ENCODE measurements around the gene MICALL2. TPM values are rescaled to one million over a fixed set of nuclear protein-coding genes. Genes with fewer than 3 reads are reported as not detected.
A peak's percentile ranks its signal among the peaks of the same experiment; 100 is the strongest.

Gene MICALL2
- total and polyA plus RNA-seq, 8 donors, result 8.3 to 93.6 (median 12.8) TPM

DNA sequence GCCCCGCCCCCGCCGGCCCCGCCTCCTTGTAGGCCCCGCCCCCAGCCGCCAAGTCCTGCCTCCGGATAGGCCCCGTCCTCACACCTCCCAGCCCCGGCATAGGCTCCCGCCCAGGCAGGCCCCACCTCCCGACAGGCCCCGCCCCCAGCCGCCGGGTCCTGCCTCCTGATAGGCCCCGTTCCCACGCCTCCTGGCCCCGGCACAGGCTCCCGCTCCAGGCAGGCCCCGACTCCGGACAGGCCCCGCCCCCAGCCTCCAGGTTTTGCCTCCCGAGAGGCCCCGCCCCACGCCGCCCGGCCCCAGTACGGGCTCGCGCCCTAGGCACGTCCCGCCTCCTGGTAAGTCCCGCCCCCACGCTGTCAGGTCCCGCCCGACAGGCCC is 232 bp upstream of the MICALL2 start:
- DNase-seq (peak; percentile 99 to 100 (median 100)), ATAC-seq (peak; percentile 83 to 89 (median 84)), FAIRE-seq (no peak)
- 0 to 1% methylated on average over 15 to 35 of the region's 35 CpGs for WGBS, 2 donors
- no peaks in the 10 kb centered on the region for H3K36me3 ChIP-seq
- TF ChIP-seq, protein P1, sequence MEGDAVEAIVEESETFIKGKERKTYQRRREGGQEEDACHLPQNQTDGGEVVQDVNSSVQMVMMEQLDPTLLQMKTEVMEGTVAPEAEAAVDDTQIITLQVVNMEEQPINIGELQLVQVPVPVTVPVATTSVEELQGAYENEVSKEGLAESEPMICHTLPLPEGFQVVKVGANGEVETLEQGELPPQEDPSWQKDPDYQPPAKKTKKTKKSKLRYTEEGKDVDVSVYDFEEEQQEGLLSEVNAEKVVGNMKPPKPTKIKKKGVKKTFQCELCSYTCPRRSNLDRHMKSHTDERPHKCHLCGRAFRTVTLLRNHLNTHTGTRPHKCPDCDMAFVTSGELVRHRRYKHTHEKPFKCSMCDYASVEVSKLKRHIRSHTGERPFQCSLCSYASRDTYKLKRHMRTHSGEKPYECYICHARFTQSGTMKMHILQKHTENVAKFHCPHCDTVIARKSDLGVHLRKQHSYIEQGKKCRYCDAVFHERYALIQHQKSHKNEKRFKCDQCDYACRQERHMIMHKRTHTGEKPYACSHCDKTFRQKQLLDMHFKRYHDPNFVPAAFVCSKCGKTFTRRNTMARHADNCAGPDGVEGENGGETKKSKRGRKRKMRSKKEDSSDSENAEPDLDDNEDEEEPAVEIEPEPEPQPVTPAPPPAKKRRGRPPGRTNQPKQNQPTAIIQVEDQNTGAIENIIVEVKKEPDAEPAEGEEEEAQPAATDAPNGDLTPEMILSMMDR (IDR thresholded peaks at IDR 0.05), result no peak
- peaks cover 10 to 33% (median 21%) of the 10 kb centered on the region in 3 donors for H3K4me1 ChIP-seq
- no peaks in the 10 kb centered on the region for H3K9me3 ChIP-seq
- peak overlapping the region; percentile 49 to 78 (median 75) for H3K4me3 ChIP-seq
- no peaks in the 10 kb centered on the region for H3K27me3 ChIP-seq
- intact Hi-C loops (cut with DNase I), result no loop called here
- peak overlapping the region in 1 of 4 donors; percentile 78 for H3K27ac ChIP-seq

DNA sequence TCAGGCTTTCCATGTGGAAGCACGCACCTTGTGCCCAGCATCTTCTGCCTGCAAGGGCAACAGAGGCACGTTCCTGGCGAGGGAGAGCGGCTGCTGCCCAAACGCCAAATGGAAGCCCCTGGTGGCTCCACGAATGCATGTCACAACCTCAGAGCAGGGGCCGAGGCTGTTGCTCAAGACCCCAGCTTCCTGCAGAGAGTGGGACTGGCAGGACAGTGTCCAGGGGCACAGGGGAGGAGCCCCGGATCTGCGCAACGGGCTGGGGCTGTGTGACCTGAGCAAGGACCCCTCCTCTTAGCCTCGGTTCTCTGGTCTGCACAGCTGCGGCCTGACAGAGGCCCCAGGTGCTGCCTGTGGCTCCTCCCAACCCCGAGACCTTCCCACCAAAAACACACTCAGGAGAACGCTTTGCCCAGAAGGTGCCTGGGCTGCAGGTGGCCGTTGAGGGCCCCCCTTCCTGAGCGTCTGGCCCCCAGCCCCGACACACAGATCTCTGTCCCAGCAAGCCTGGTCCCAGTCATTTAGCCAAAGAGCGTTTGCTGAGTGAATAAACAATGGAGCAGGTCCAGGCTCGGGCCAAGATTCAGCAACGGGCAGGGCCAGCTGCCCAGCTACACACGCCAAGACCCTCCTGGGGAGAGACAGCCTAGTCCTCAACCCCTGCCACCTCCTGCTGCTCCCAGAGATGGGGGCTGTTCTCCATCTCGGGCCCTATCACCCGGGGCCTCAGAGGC is 1.2 kb downstream of the MICALL2 start:
- Histone ChIP-seq H3K36me3 (no peaks in the 10 kb centered on the region), H3K4me3 (peak overlapping the region; percentile 49 to 78 (median 75)), H3K27ac (peak overlapping the region in 2 of 4 donors; percentile 70 to 78), H3K4me1 (peaks cover 10 to 36% (median 21%) of the 10 kb centered on the region in 3 donors), H3K27me3 (no peaks in the 10 kb centered on the region), H3K9me3 (no peaks in the 10 kb centered on the region)
- TF ChIP-seq, protein P1 (IDR thresholded peaks at IDR 0.05), result no peak
- intact Hi-C loops (cut with DNase I), result no loop called here
- 36 to 46% methylated on average over 23 of the region's 23 CpGs for WGBS, 2 donors
- no peak for FAIRE-seq
- no peak for ATAC-seq
- DNase-seq, result peak in 1 of 6 donors; percentile 31

DNA sequence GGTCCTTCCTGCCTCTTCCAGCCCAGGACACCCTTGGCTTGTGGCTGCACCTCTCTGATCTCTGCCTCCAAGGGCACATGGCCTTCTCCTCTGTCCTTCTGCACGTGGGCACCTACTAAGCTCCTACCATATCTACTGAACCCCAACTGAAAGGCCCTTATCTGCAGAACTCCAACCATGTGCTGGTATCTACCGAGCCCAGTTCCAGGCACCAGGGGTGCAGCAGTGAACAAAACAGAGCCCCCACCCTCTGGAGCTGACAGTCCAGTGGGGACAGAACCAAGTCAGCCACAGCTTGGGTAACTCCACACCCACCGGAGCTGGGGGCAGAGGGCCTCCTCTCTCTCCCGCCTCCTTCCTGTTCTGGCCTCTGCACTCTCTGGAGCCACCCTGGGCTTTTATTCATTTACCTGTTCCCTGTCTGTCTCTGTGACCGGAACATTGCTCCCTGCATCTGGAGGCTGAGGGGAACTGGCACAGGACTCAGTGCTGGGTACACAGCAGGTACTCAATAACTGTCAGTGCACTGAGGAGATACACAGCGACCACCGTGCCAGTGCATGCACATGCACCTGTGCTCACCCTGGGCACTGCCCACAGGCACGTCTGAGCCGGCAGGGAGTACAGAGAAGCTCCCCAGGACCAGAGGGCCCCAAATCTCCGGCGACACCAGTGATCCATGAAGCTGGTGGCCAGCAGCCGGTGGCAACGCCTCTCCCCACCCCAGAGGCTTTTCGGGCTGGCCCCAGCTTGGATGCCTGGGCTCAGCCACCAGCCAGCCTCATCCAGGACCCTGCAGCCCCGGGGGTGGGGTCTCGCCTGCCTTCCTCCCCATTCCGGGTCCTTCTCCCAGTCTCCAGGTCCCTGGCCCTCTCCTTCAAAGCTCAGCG is 2.0 kb downstream of the MICALL2 start:
- ATAC-seq (no peak), DNase-seq (no peak), FAIRE-seq (no peak)
- H3K27ac ChIP-seq, result no peak overlapping the region
- no peaks in the 10 kb centered on the region for H3K36me3 ChIP-seq
- TF ChIP-seq, protein P1 (IDR thresholded peaks at IDR 0.05), result no peak
- peaks cover 10 to 36% (median 21%) of the 10 kb centered on the region in 3 donors for H3K4me1 ChIP-seq
- H3K27me3 ChIP-seq, result no peaks in the 10 kb centered on the region
- H3K4me3 ChIP-seq, result peak overlapping the region in 1 of 4 donors; percentile 78
- no peaks in the 10 kb centered on the region for H3K9me3 ChIP-seq
- intact Hi-C loops (cut with DNase I), result no loop called here
- WGBS, 2 donors, result 67 to 68% methylated on average over 18 of the region's 18 CpGs

DNA sequence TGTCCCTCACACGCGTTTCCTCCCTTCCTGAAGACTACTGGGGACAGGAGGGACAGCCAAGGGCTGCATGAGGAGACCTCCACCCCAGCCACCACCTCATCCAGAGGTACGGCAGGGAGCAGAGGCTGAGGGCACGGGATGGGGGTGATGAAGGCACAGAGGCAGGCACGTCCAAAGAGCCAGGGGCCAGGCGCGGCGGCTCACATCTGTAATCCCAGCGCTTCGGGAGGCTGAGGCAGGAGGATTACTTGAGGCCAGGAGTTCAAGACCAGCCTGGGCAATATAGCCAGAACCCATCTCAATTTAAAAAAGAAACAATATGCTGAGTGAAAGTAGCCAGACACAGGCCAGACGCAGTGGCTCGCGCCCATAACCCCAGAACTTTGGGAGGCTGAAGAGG is 3.3 kb downstream of the MICALL2 start:
- peaks cover 5 to 33% (median 21%) of the 10 kb centered on the region in 3 donors for H3K4me1 ChIP-seq

More for the DNA sequence above, 3.3 kb downstream of the MICALL2 start:
- Histone ChIP-seq H3K36me3 (no peaks in the 10 kb centered on the region), H3K27ac (peak overlapping the region; percentile 78 to 92 (median 86)), H3K9me3 (no peaks in the 10 kb centered on the region), H3K4me3 (peak overlapping the region in 3 of 4 donors; percentile 1 to 36 (median 20)), H3K27me3 (no peaks in the 10 kb centered on the region)
- intact Hi-C loops (cut with DNase I), result no loop called here
- TF ChIP-seq, protein P1 (IDR thresholded peaks at IDR 0.05), result no peak
- FAIRE-seq (no peak), ATAC-seq (no peak), DNase-seq (no peak)
- WGBS, 2 donors, result 72 to 75% methylated on average over 13 of the region's 13 CpGs
